Left forelimb (tissue), 1 donor: ENCODE results near the gene SELE.
"Not testable (repeated sequence)": the region's sequence is repeated elsewhere in the genome, so short reads cannot be mapped to it uniquely, and the experiment has no call there.

ENCODE experiments used
- DNase-seq: peaks from one replicate; pipeline ENCODE4 v3.0.0-alpha.2; 2018; ENCODE audit warnings: low spot score

Gene SELE

DNA sequence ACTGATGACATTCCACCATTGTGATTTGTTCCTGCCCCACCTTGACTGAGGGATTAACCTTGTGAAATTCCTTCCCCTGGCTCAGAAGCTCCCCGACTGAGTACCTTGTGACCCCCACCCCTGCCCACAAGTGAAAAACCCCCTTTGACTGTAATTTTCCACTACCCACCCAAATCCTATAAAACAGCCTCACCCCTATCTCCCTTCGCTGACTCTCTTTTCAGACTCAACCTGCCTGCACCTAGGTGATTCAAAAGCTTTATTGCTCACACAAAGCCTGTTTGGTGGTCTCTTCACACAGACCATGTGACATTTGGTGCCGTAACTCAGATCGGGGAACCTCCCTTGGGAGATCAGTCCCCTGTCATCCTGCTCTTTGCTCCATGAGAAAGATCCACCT, 50.7 kb downstream of the SELE start:
- not testable (repeated sequence) for DNase-seq

DNA sequence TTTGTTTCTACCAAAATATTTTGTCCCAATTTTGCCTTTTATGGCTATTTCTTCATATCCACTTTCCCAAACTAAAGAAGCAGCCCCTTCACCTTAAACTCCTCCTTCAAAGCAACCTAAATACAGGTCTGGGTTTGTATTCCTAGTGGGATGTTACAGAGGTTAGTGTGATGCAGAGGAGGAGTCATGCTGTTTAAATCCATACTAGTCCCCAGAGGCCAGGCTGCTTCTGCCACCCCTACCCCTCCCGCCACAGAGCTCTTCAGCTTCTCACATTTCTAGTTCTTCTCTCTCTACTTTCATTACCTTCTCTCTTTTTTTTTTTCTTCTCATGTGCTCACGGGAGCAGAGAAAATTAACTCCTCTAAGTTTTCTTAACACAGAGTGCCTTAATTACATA, 51.8 kb downstream of the SELE start:
- DNase-seq: no peak

DNA sequence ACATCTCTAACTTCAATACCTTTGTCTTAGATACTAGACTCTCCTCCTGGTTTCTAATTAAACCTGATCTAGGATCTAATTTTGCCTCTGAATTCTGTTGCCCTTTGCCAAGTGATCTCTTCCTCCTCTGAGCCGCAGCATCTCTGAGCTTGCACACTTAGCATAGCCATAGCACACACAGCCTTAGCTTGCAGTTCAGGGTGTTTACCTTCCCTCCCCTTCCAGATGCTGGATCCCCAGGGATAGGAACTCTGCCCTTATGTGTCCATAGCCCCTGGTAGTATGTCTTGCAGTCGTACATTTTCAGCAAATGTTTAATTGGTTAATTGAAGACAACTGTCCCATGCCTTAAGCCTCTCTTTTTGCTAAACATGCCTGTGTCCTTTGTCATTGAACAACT, 52.7 kb downstream of the SELE start:
- DNase-seq: no peak

DNA sequence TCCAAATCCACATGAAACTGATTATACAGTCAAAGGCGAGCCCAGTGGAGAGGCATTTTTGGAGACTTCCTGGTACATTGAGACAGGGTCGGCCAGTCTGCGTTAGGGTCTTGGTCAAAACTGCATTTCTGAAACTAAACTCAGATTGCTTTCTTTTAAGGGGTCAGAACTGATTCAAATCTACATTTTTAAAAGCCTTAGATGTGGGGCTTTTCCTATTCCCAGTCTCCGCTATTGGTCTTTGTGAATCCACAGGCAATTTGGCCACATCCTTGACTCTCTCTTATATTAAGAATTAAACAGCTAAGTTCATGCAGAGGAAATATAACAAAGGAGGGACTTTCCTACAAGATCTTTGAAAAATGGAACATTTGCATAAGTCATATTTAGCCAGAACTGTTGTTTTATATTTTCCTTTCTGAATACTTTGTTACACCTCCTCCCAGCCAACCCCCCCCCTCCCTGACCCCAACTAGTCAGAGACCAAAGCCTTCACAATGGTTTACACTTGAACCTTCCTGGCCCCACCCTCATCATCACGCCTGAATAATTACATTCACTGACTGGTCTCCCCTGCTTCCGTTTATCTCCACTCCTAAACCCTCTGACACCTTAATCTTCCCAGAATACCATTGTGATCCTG, 53.4 kb downstream of the SELE start:
- no peak for DNase-seq

DNA sequence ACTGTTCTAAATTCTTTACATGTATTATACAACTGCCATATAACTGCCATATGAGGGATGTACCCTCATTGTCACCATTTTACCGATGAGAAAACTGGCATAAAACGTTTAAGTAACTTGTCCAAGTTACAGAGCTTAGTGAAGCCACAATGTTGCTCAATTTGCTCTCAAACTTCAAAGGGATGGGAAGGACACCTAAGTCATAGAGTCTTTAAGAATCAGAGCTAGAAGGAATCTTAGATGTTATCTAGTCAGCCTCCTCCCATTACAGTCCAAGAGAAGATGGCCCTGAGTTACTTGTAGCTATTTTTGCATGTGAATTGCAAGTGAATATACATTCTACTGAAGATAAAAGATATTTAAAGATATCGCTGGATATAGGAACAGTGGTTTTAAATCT, 54.2 kb downstream of the SELE start:
- no peak for DNase-seq

DNA sequence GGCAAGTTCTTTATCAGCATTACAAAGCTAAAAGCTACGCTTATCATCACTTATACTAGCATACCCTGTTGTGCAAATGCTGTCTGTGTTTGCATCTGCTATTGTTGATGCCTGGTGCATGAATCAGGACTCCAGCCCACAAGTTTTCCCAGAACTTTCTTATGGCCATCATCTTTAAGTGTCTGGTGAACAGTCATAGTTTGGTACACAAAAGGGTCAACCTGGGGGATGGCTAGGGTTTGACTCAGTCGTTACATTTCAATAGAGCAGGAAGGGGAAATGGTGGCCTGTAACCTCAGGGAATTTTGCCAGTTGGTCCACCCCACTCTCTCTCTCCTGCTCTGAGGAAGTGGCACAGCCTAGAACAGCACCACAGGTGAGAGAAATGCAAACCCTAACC, 57.9 kb downstream of the SELE start:
- DNase-seq: no peak
